Activated naive CD4-positive, alpha-beta T cell (primary cell): Measurements from ENCODE around the gene PLEKHM3.

Experiments
- DNase-seq, 4 experiments: peaks; one replicate each; lab custom pipeline; 2025; lab: John Stamatoyannopoulos, UW

Gene PLEKHM3

GRCh38 chr2:208025037-208025813 is at the start of gene PLEKHM3:
PLEKHM3 (minus strand) TSS chr2:208025527; CDS start chr2:208001639, 23,888 bp downstream.
- DNase-seq, result peak; percentile 52 to 64 (median 53)

GRCh38 chr2:208074610-208075356 is 49.5 kb upstream of the PLEKHM3 start:
- no peak for DNase-seq

- peak in 3 of 4 experiments; percentile 2 to 28 (median 23) for DNase-seq
Observed at GRCh38 chr2:208072250-208072892, 47.0 kb upstream of the PLEKHM3 start.

GRCh38 chr2:208069186-208069585 is 43.9 kb upstream of the PLEKHM3 start:
- DNase-seq, result no peak

- DNase-seq, result no peak
Observed at GRCh38 chr2:208066016-208066415, 40.7 kb upstream of the PLEKHM3 start.

GRCh38 chr2:208065476-208065875 is 40.1 kb upstream of the PLEKHM3 start:
- DNase-seq, result no peak

- DNase-seq, result no peak
Observed at GRCh38 chr2:208064220-208064961, 39.1 kb upstream of the PLEKHM3 start.

- no peak for DNase-seq
Observed at GRCh38 chr2:208062961-208063360, 37.6 kb upstream of the PLEKHM3 start.

- no peak for DNase-seq
Observed at GRCh38 chr2:208062113-208062512, 36.8 kb upstream of the PLEKHM3 start.

- DNase-seq, result no peak
Observed at GRCh38 chr2:208057108-208057507, 31.8 kb upstream of the PLEKHM3 start.

GRCh38 chr2:208049441-208049840 is 24.1 kb upstream of the PLEKHM3 start:
- no peak for DNase-seq

GRCh38 chr2:208049006-208049405 is 23.7 kb upstream of the PLEKHM3 start:
- no peak for DNase-seq

- DNase-seq, result no peak
Observed at GRCh38 chr2:208047840-208048239, 22.5 kb upstream of the PLEKHM3 start.

- no peak for DNase-seq
Observed at GRCh38 chr2:208046686-208047085, 21.4 kb upstream of the PLEKHM3 start.

- no peak for DNase-seq
Observed at GRCh38 chr2:208042450-208042849, 17.1 kb upstream of the PLEKHM3 start.

GRCh38 chr2:208042041-208042440 is 16.7 kb upstream of the PLEKHM3 start:
- DNase-seq, result no peak

- peak; percentile 10 to 52 (median 42) for DNase-seq
Observed at GRCh38 chr2:208040199-208041171, 15.2 kb upstream of the PLEKHM3 start.

GRCh38 chr2:208039376-208040110 is 14.2 kb upstream of the PLEKHM3 start:
- DNase-seq, result no peak

GRCh38 chr2:208037564-208038487 is 12.5 kb upstream of the PLEKHM3 start:
- DNase-seq, result no peak
